Inflammatory macrophage (primary cell): ENCODE results near the gene SDC3.

Experiments
- DNase-seq, 2 donors: peaks; one replicate each; pipeline ENCODE4 v3.0.0-alpha.2; 2020 to 2022

The SDC3 gene

GRCh38 chr1:30928789-30929134 lies 20.2 kb upstream of the SDC3 start:
- no peak for DNase-seq

- no peak for DNase-seq
Measured at GRCh38 chr1:30928171-30928570, 19.6 kb upstream of the SDC3 start.

- DNase-seq: no peak
Measured at GRCh38 chr1:30927448-30927847, 18.9 kb upstream of the SDC3 start.

GRCh38 chr1:30923597-30923996 lies 15.0 kb upstream of the SDC3 start:
- DNase-seq: no peak

GRCh38 chr1:30920827-30921226 lies 12.3 kb upstream of the SDC3 start:
- DNase-seq: no peak

- peak; percentile 78 to 83 for DNase-seq
Measured at GRCh38 chr1:30919025-30919881, 10.7 kb upstream of the SDC3 start.

GRCh38 chr1:30916296-30916695 lies 7.7 kb upstream of the SDC3 start:
- no peak for DNase-seq

GRCh38 chr1:30915491-30916230 lies 7.1 kb upstream of the SDC3 start:
- no peak for DNase-seq

- DNase-seq: no peak
Measured at GRCh38 chr1:30914931-30915330, 6.4 kb upstream of the SDC3 start.

GRCh38 chr1:30914587-30914922 lies 6.0 kb upstream of the SDC3 start:
- no peak for DNase-seq

- DNase-seq: peak; percentile 93 to 95
Measured at GRCh38 chr1:30912913-30913652, 4.5 kb upstream of the SDC3 start.

GRCh38 chr1:30912224-30912623 lies 3.7 kb upstream of the SDC3 start:
- DNase-seq: no peak

GRCh38 chr1:30911059-30911954 lies 2.7 kb upstream of the SDC3 start:
- peak; percentile 72 to 83 for DNase-seq

- DNase-seq: peak in 1 of 2 donors; percentile 23
Measured at GRCh38 chr1:30909365-30910068, 959 bp upstream of the SDC3 start.

- no peak for DNase-seq
Measured at GRCh38 chr1:30908316-30908695, 252 bp downstream of the SDC3 start.

- no peak for DNase-seq
Measured at GRCh38 chr1:30907481-30908315, 860 bp downstream of the SDC3 start.

- no peak for DNase-seq
Measured at GRCh38 chr1:30906631-30907441, 1.7 kb downstream of the SDC3 start.

- DNase-seq: no peak
Measured at GRCh38 chr1:30905916-30906620, 2.5 kb downstream of the SDC3 start.

GRCh38 chr1:30905403-30905802 lies 3.2 kb downstream of the SDC3 start:
- DNase-seq: no peak
